Endothelial cell of umbilical vein (primary cell): ENCODE measurements around the gene TRAPPC6A.

Experiments used
- EZH2 ChIP-seq: IDR thresholded peaks from 2 replicates; pipeline ENCODE4 v1.6.1; 2012; ENCODE audit warnings: borderline replicate concordance, low read depth, mild to moderate bottlenecking, moderate library complexity, low read length, inconsistent platforms; ENCODE audit not compliant: severe bottlenecking
- FOS ChIP-seq: IDR thresholded peaks from 2 replicates; pipeline ENCODE4 v1.6.1; 2011; ENCODE audit warnings: mild to moderate bottlenecking, low read length, moderate library complexity, borderline replicate concordance; ENCODE audit not compliant: insufficient read depth
- GATA2 ChIP-seq: IDR thresholded peaks from 2 replicates; pipeline ENCODE4 v1.7.0; 2011; ENCODE audit warnings: low read depth, mild to moderate bottlenecking, moderate library complexity, mixed read lengths, low read length; ENCODE audit not compliant: insufficient read length, insufficient read depth
- JUN ChIP-seq: IDR thresholded peaks from 2 replicates; pipeline ENCODE4 v1.6.1; 2011; ENCODE audit warnings: borderline replicate concordance, low read depth; ENCODE audit not compliant: insufficient read length, insufficient read depth
- MAX ChIP-seq: IDR thresholded peaks from 2 replicates; pipeline ENCODE4 v1.6.1; 2011; ENCODE audit not compliant: insufficient read depth, insufficient read length
- MYC ChIP-seq: IDR thresholded peaks from one replicate; pipeline ENCODE4 v1.6.1; 2011; ENCODE audit warnings: mild to moderate bottlenecking, low read depth, low read length
- POLR2A ChIP-seq: IDR thresholded peaks from 2 replicates; pipeline ENCODE4 v1.6.1; 2012; ENCODE audit warnings: low read depth, mild to moderate bottlenecking, control low read depth, low read length
- POLR2AphosphoS5 ChIP-seq: IDR thresholded peaks from 2 replicates; pipeline ENCODE4 v1.6.1; 2012; ENCODE audit warnings: low read depth, mild to moderate bottlenecking, control low read depth, low read length, moderate library complexity; ENCODE audit not compliant: insufficient read depth
- TF ChIP-seq, protein P1 (sequence below), 2 donors: IDR thresholded peaks; 1 replicate in 1 of 2; 2 replicates in 1 of 2; pipeline ENCODE4 v1.5.1; 2011; ENCODE audit warnings: low read length in 2 of 2, mild to moderate bottlenecking in 2 of 2, moderate library complexity in 2 of 2, control low read depth in 1 of 2, inconsistent platforms in 1 of 2, low read depth in 1 of 2; ENCODE audit not compliant: insufficient read depth in 1 of 2; ENCODE audit errors: extremely low read depth in 1 of 2

- TF ChIP-seq, protein P1, sequence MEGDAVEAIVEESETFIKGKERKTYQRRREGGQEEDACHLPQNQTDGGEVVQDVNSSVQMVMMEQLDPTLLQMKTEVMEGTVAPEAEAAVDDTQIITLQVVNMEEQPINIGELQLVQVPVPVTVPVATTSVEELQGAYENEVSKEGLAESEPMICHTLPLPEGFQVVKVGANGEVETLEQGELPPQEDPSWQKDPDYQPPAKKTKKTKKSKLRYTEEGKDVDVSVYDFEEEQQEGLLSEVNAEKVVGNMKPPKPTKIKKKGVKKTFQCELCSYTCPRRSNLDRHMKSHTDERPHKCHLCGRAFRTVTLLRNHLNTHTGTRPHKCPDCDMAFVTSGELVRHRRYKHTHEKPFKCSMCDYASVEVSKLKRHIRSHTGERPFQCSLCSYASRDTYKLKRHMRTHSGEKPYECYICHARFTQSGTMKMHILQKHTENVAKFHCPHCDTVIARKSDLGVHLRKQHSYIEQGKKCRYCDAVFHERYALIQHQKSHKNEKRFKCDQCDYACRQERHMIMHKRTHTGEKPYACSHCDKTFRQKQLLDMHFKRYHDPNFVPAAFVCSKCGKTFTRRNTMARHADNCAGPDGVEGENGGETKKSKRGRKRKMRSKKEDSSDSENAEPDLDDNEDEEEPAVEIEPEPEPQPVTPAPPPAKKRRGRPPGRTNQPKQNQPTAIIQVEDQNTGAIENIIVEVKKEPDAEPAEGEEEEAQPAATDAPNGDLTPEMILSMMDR (IDR thresholded peaks at IDR 0.05; ENCODE audit: extremely low read depth in 1 of 2, insufficient read depth in 1 of 2, low read depth in 1 of 2, low read length in 2 of 2), result no peak
- no peak for TF ChIP-seq JUN
- TF ChIP-seq POLR2AphosphoS5, result no peak
- no peak for TF ChIP-seq EZH2
- no peak for TF ChIP-seq POLR2A
- TF ChIP-seq FOS, result no peak
- TF ChIP-seq MAX, result no peak
- no peak for TF ChIP-seq MYC
- TF ChIP-seq GATA2, result no peak
Measured at GRCh38 chr19:45137179-45137761, 40.8 kb downstream of the TRAPPC6A start.
